T-helper 17 cell (primary cell): ENCODE data around the gene ATP2C2. TPM values are rescaled to one million over a fixed set of nuclear protein-coding genes. Genes with fewer than 3 reads are reported as not detected.

Source experiments
- ATAC-seq: fragments of 150-1000 bp; cut with Tn5 transposase; 2 replicates; pipeline ENCODE4 v1.10.0; 2021; ENCODE audit warnings: mild to moderate bottlenecking, moderate library complexity
- DNase-seq, 3 donors: peaks; one replicate each; pipeline versions ENCODE4 v3.0.0 to v3.0.0-alpha.2; 2020 to 2021
- H3K9me3 ChIP-seq: one replicate; pipeline ENCODE4 v1.7.0; 2013; ENCODE audit warnings: low read length, mild to moderate bottlenecking; ENCODE audit not compliant: control insufficient read depth, poor library complexity, severe bottlenecking
- H3K27ac Mint-ChIP-seq: one replicate; pipeline ENCODE4 v1.8.0; 2022; ENCODE audit warnings: mild to moderate bottlenecking, moderate library complexity, mixed read lengths
- H3K27me3 Mint-ChIP-seq: one replicate; pipeline ENCODE4 v1.8.0; 2022; ENCODE audit warnings: mixed read lengths
- H3K36me3 Mint-ChIP-seq: one replicate; pipeline ENCODE4 v1.8.0; 2022; ENCODE audit warnings: low read depth, mixed read lengths
- H3K4me1 Mint-ChIP-seq: one replicate; pipeline ENCODE4 v1.8.0; 2022; ENCODE audit warnings: mild to moderate bottlenecking, mixed read lengths
- H3K4me3 Mint-ChIP-seq: one replicate; pipeline ENCODE4 v1.8.0; 2022; ENCODE audit warnings: mild to moderate bottlenecking, moderate library complexity, mixed read lengths
- total RNA-seq, 4 donors: library from RNA in 2 of 4; stranded (reverse) in 2 of 4; gene quantifications; one replicate each; pipeline ENCODE4 v1.2.3 and lab custom pipeline; 2022 to 2026

ATP2C2 gene
- total RNA-seq, 2 donors from 2014 or later, result not detected

DNA sequence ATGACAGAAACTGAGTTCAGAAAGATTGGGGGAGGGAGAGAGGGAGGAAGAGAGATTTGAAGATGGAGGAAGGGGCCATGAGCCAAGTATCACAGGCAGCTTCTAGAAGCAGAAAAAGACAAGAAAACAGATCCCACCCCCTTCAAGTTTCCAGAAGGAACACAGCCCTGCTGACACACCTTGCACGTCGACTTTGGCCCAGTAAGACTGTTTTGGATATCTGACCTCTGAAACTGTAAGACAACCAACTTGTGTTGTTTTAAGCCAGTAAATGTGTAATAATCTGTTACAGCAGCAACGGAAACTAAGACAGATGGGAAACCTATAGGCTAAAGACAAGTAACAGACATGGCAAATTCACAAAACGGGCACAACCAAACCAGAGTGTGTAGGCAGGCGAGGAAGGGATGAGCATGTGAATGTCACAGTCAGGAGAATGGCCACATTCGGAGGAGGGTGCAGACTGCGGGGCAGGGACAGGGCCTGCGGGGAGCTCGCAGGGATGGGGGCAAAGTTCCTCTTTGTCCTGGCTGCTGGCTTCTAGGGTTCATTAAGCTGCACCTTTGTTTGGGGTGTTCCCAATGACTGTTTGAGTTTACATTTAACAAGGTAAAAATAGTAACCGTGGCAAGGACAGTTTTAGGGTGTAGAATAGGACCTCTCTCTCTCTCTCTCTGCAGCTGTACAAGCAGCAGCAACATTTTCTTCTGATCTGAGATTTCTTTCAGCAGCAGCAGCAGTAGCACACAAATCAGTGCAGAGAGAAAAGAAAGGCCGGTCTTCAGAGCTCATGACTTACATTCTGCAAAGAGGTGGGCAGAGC is 18.3 kb upstream of the ATP2C2 start:
- H3K27ac Mint-ChIP-seq, result no peak overlapping the region
- H3K4me3 Mint-ChIP-seq, result no peak overlapping the region
- no peaks in the 10 kb centered on the region for H3K36me3 Mint-ChIP-seq
- peaks cover 28% of the 10 kb centered on the region for H3K27me3 Mint-ChIP-seq
- no peak for DNase-seq
- no peaks in the 10 kb centered on the region for H3K9me3 ChIP-seq
- no peak for ATAC-seq
- peaks cover 2% of the 10 kb centered on the region for H3K4me1 Mint-ChIP-seq

- no peak overlapping the region for H3K4me3 Mint-ChIP-seq
- H3K27ac Mint-ChIP-seq, result no peak overlapping the region
- no peak for DNase-seq
- ATAC-seq, result no peak
- no peaks in the 10 kb centered on the region for H3K9me3 ChIP-seq
- no peaks in the 10 kb centered on the region for H3K36me3 Mint-ChIP-seq
- H3K4me1 Mint-ChIP-seq, result peaks cover 2% of the 10 kb centered on the region
- H3K27me3 Mint-ChIP-seq, result peaks cover 28% of the 10 kb centered on the region
Measured at GRCh38 chr16:84350685-84351400, 17.5 kb upstream of the ATP2C2 start.

GRCh38 chr16:84351630-84352029 is 16.7 kb upstream of the ATP2C2 start:
- no peaks in the 10 kb centered on the region for H3K36me3 Mint-ChIP-seq
- H3K27me3 Mint-ChIP-seq, result peaks cover 25% of the 10 kb centered on the region
- H3K4me3 Mint-ChIP-seq, result no peak overlapping the region
- H3K9me3 ChIP-seq, result no peaks in the 10 kb centered on the region
- DNase-seq (no peak), ATAC-seq (no peak)
- H3K27ac Mint-ChIP-seq, result no peak overlapping the region
- peaks cover 2% of the 10 kb centered on the region for H3K4me1 Mint-ChIP-seq

- ATAC-seq (no peak), DNase-seq (no peak)
- H3K36me3 Mint-ChIP-seq, result no peaks in the 10 kb centered on the region
- H3K4me1 Mint-ChIP-seq, result peaks cover 7% of the 10 kb centered on the region
- H3K27me3 Mint-ChIP-seq, result peaks cover 21% of the 10 kb centered on the region
- no peaks in the 10 kb centered on the region for H3K9me3 ChIP-seq
- H3K4me3 Mint-ChIP-seq, result no peak overlapping the region
- no peak overlapping the region for H3K27ac Mint-ChIP-seq
Measured at GRCh38 chr16:84354306-84354705, 14.0 kb upstream of the ATP2C2 start.

DNA sequence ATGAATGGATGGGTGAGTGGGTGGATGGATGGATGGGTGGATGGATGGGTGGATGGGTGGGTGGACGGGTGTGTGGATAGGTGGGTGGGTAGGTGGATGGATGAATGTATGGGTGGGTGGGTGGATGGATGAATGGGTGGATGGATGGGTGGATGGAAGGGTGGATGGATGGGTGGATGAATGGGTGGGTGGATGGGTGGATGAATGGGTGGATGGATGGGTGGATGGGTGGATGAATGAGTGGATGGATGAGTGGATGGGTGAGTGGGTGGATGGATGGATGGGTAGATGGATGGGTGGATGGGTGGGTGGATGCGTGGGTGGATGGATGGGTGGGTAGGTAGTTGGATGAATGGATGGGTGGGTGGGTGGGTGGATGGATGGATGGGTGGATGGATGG is 13.2 kb upstream of the ATP2C2 start:
- no peak for ATAC-seq

GRCh38 chr16:84356176-84356575 is 12.2 kb upstream of the ATP2C2 start:
- DNase-seq, result no peak
- no peaks in the 10 kb centered on the region for H3K9me3 ChIP-seq
- peaks cover 12% of the 10 kb centered on the region for H3K27me3 Mint-ChIP-seq
- H3K4me3 Mint-ChIP-seq, result no peak overlapping the region
- no peak for ATAC-seq
- H3K4me1 Mint-ChIP-seq, result peaks cover 10% of the 10 kb centered on the region
- H3K36me3 Mint-ChIP-seq, result no peaks in the 10 kb centered on the region
- no peak overlapping the region for H3K27ac Mint-ChIP-seq

More for the DNA sequence above, 13.2 kb upstream of the ATP2C2 start:
- no peaks in the 10 kb centered on the region for H3K9me3 ChIP-seq
- Mint-ChIP-seq H3K27me3 (peaks cover 14% of the 10 kb centered on the region), H3K27ac (no peak overlapping the region), H3K4me3 (no peak overlapping the region), H3K4me1 (peaks cover 7% of the 10 kb centered on the region), H3K36me3 (no peaks in the 10 kb centered on the region)
- no peak for DNase-seq

DNA sequence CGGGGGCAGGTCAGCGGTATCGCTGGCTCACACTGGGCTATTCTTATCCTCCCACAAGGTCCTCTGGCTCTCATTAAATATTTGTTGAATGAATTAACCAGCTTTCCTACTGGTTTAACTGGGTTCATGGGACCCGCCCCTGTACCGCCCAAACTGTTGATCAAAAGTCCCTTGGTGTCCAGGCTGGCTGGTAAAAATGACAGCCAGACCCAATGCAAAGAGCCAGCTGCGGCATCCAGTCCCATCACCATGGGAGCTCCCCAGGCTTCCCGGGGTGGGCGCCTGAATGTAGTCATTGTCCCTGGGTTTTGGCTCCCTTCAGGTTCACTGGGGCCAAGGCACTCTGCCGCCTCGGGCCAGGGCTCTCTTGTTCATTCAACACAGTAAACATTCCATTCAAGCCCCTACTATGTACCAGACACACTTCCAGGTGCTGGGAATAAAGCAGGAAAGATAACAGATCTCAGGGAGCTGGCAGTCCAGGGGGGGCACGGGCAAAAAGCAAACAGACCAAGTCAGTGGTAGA is 11.7 kb upstream of the ATP2C2 start:
- H3K4me1 Mint-ChIP-seq, result peaks cover 10% of the 10 kb centered on the region
- DNase-seq (no peak), ATAC-seq (no peak)
- no peaks in the 10 kb centered on the region for H3K36me3 Mint-ChIP-seq
- peaks cover 12% of the 10 kb centered on the region for H3K27me3 Mint-ChIP-seq
- H3K27ac Mint-ChIP-seq, result no peak overlapping the region
- no peak overlapping the region for H3K4me3 Mint-ChIP-seq
- H3K9me3 ChIP-seq, result no peaks in the 10 kb centered on the region

- H3K36me3 Mint-ChIP-seq, result no peaks in the 10 kb centered on the region
- no peak overlapping the region for H3K27ac Mint-ChIP-seq
- H3K4me1 Mint-ChIP-seq, result peaks cover 10% of the 10 kb centered on the region
- no peaks in the 10 kb centered on the region for H3K9me3 ChIP-seq
- H3K27me3 Mint-ChIP-seq, result peaks cover 12% of the 10 kb centered on the region
- DNase-seq, result no peak
- no peak overlapping the region for H3K4me3 Mint-ChIP-seq
- peak; percentile 25 for ATAC-seq
Measured at GRCh38 chr16:84357191-84357651, 11.1 kb upstream of the ATP2C2 start.

DNA sequence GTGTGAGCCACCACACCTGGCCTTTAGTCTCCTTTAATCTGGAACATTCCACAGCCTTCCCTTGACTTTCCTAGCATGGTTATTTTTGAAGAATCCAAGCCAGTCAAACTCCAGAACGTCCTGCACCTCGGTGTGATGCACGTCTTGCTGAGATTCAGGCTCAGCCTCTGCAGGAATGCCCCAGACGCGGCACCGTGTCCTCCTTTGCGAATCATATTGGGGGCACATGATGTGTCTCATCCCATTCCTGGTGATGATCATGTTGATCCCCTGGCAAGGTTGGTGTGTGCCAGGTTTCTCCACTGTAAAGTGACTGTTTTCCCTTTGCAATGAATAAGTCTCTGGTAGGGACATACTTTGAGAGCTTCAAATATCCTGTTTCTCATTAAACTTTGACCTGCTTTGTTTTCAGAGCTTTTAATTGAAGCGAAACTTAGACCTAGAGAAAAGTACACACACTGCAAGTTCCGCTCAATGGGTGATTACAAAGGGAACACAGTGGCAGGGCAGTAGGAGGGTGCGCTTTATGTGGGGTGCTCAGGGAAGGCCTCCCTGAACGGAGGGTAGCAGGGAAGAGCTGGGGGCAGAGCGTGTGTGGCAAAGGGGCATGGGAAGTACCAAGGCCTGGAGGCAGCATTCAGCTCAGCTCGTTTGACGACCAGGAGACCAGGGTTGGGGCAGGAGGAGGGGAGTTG is 9.6 kb upstream of the ATP2C2 start:
- no peaks in the 10 kb centered on the region for H3K36me3 Mint-ChIP-seq

GRCh38 chr16:84359326-84359725 is 9.0 kb upstream of the ATP2C2 start:
- ATAC-seq (no peak), DNase-seq (no peak)
- H3K9me3 ChIP-seq, result no peaks in the 10 kb centered on the region
- Mint-ChIP-seq H3K4me3 (no peak overlapping the region), H3K36me3 (peaks cover under 1% of the 10 kb centered on the region), H3K4me1 (peaks cover 10% of the 10 kb centered on the region), H3K27ac (no peak overlapping the region), H3K27me3 (peaks cover 18% of the 10 kb centered on the region)

More for the DNA sequence above, 9.6 kb upstream of the ATP2C2 start:
- Mint-ChIP-seq H3K4me3 (no peak overlapping the region), H3K27ac (peak overlapping the region; percentile 56), H3K27me3 (peaks cover 14% of the 10 kb centered on the region), H3K4me1 (peaks cover 10% of the 10 kb centered on the region)
- H3K9me3 ChIP-seq, result no peaks in the 10 kb centered on the region
- ATAC-seq (no peak), DNase-seq (no peak)

DNA sequence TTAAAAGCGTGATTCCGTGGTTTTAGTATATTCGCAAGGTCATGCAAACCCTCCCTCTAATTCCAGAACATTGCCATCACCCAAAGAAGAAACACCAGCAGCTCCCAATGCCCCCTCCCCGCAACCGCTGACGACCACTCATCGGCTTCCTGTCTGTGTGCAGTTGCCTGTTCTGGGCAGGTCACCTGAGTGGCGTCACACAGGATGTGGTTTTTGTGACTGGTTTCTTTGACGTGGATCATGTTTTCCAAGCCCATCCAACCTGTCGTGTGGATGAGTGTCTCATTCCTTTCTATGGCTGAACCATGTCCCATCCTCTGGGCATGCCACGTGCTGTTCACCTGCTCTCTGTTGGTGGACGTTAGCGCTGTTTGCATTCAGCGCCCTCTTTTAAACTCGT is 8.2 kb upstream of the ATP2C2 start:
- no peak overlapping the region for H3K27ac Mint-ChIP-seq
- peaks cover 20% of the 10 kb centered on the region for H3K27me3 Mint-ChIP-seq
- peaks cover 10% of the 10 kb centered on the region for H3K4me1 Mint-ChIP-seq
- no peak for DNase-seq
- H3K4me3 Mint-ChIP-seq, result no peak overlapping the region
- peaks cover 2% of the 10 kb centered on the region for H3K36me3 Mint-ChIP-seq
- no peaks in the 10 kb centered on the region for H3K9me3 ChIP-seq
- peak; percentile 25 for ATAC-seq

- Mint-ChIP-seq H3K36me3 (peaks cover 2% of the 10 kb centered on the region), H3K4me3 (no peak overlapping the region), H3K27me3 (peaks cover 20% of the 10 kb centered on the region), H3K4me1 (peaks cover 10% of the 10 kb centered on the region), H3K27ac (no peak overlapping the region)
- DNase-seq (no peak), ATAC-seq (no peak)
- H3K9me3 ChIP-seq, result no peaks in the 10 kb centered on the region
Measured at GRCh38 chr16:84360748-84361147, 7.6 kb upstream of the ATP2C2 start.

DNA sequence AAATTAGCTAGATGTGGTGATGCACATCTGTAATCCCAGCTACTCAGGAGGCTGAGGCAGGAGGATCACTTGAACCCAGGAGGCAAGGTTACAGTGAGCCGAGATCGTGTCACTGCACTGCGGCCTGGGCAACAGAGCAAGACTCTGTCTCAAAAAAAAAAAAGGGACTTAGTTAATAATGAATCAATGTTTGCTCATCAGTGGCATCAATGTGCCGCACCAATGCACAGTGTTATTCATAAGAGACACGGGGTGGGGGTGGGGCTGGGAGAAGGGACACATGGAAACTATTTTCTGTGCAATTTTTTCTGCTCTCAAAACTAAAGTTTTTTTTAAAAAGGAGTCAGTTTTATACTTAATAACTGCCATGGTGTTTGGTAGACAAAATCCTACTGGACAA is 6.8 kb upstream of the ATP2C2 start:
- peaks cover 2% of the 10 kb centered on the region for H3K36me3 Mint-ChIP-seq
- no peak for DNase-seq
- no peak overlapping the region for H3K4me3 Mint-ChIP-seq
- no peak overlapping the region for H3K27ac Mint-ChIP-seq
- peaks cover 28% of the 10 kb centered on the region for H3K27me3 Mint-ChIP-seq
- no peak for ATAC-seq
- H3K9me3 ChIP-seq, result no peaks in the 10 kb centered on the region
- peaks cover 12% of the 10 kb centered on the region for H3K4me1 Mint-ChIP-seq
